ENCODE data around the gene PPFIBP1. TPM values are rescaled to one million over a fixed set of nuclear protein-coding genes. Genes with fewer than 3 reads are reported as not detected.
"Not testable (repeated sequence)": the region's sequence is repeated elsewhere in the genome, so short reads cannot be mapped to it uniquely, and the experiment has no call there.

Gene PPFIBP1
- total RNA-seq, 1 donor from 2014 or later: 102 TPM

DNA sequence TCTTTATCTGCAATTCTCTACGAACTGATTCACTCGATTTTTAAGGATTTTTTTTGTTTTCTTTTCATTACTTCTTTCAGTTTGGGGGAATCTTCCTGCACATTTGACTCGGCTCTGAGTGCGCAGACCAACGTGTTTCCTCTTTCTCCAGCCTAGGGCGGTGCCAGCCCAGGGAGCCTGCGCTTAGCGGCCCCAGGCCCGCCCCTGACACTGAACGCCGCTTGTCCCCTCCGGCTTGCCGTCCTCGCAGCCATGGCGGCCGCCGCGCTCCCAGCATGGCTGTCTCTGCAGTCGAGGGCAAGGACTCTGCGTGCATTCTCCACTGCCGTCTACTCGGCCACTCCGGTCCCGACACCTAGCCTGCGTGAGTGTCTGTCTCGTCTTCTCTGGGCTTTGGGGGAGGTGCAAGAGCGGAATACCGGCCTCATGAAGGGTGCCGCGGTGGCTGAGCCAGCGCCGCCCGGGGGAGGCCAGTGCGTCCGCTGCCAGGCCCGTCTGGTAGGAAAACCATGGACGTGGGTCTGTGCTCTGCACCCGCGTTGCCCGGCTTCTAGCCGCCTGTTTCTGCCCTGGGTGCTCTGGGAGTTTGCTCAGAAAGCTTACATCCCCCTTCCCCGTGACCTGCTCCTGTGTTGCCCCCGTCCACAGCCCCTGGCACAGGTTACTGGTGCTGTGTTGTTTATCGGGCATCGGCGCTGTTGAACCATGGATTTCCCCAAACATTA, 186.7 kb downstream of the PPFIBP1 start, which contains the start of gene MRPS35:
TSS of gene MRPS35 (plus strand) at position 241 of the 725 bp plus-strand sequence. CDS start at position 253, 12 bp downstream.
- peak; percentile 96 for DNase-seq

DNA sequence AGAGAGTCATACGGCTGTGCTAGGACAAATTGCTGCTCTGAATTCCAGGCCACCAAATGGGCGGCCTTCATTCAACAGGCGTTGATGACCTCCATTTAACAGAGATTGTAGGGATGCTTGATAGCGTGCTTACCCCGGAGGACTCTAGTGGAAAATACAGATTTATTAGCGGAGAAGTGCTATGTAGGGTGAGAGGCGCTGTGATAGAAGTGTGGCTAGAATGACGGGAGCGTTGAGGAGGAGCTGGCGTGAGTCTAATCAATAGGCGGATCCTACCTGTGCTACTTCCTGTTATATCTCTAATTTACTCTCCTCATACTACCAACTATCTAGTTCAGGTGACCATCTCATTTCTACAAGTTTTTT, 187.3 kb downstream of the PPFIBP1 start:
- DNase-seq: no peak

DNA sequence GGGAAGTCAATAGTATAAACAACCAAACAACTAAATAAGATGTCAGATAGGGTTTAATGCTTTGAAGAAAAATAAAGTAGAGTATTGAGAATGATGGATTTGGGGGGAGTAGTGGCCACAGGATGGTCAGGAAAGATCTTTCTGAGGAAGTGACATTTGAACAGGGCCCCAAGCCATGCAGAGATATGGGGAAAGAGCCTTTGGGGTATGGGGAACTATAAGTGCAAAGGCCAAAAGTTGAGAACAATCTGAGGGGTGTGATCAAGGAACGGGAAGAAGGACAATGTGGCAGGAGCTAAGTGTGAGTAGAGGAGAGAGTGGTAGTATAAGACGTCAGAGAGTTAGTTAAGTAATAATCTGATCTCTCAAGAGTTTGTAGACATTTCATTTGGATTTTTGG, 188.0 kb downstream of the PPFIBP1 start:
- DNase-seq: no peak

DNA sequence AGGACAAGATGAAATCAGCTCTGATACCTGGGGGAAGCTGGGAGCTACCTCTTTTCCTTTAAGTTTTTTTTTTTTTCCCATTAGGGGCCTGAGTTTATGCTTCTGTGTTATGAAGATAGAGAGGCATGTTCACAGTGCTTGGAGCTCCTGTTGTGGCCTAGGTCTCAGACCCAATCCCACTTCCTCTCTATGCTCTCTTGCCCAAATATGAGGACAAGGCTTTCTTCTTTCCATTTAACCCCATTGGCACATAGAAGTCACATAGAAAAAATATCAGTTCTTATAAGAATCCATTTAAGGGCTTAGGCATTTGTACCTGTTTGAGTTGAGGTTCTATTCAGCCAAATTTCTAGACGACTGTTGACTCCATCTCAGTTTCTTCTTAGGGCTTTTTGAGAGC, 199.2 kb downstream of the PPFIBP1 start:
- DNase-seq: no peak

DNA sequence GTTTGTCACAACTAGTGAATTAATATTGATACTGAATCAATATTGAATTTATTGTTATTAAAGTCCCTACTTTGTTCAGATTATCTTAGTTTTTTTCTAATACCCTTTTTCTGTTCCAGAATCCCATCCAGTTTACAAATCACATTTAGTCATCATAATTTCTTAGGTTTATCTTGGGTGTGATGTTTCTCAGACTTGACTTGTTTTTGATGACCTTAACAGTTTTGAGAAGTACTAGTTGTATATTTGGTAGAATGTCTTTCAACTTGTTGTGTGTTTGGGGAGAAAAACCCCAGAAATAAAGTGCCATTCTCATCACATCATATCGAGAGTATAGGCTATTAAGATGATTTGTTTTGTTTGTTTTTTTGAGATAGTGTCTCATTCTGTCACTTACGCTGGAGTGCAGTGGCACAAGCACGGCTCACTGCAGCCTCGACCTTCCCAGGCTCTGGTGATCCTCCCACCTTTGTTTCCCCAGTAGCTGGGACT, 206.1 kb downstream of the PPFIBP1 start:
- no peak for DNase-seq

DNA sequence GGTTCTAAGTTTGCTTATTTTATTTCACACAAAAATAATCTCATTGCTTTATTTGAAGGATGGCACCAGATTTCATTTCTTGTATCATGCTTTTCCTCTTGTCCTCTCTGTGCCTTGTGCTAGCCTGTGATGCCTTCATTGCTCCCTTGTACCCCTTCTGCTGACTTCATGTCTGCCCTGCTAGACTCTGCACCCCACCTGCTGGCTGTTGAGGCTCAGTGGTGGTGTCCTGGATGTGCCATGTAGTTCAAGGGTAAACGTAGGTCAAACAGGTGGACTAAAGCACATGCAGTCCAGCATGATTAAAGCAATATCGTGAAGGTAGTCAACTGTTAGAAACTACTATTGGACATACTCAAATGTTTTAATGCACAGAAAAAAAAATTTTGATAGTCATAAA, 208.3 kb downstream of the PPFIBP1 start:
- DNase-seq: no peak

DNA sequence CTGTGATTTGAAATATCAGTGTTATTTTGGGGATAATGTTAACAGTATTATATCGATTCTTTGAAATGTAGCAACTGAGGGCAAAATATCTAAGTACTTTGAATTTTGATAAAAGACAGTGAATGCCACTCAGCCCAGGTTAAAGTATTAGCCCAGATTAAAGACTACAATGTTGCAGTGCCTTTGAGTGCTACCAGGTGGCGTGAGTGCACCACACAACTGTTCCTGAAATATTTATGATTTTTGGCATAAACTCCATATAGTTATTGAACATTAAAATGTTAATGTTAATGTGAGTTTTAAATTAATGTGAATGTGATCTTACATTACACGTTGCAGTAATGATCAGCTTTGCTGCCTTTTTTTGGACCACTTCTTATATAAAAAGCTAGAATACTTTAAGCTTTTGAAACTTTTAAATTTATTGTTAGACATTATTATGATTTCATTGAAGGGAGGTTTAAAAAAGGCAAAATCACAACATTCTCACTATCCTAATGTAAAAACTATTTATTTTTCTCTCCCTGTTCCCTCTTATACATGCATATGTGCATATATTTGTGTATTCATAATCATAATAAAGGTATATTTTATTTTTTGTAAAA, 209.1 kb downstream of the PPFIBP1 start:
- DNase-seq: peak; percentile 56

DNA sequence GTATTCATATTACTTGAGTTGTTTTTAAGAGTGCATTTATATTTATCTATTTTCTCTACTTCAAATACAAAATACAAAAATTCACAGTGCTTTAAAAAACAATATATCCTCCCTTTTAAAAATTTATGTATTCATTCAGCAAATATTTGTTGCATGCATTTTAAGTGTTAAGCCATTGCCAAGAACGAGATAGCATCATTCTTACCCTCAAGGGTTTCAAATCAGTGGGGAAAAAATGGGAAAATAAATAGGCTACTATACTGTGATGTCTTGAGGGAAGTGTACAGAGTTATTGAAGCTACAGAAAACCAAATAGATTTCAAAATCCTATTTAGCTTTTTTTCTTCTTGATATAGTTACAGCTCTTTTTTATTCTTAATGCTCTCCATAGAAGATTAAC, 209.8 kb downstream of the PPFIBP1 start:
- no peak for DNase-seq

DNA sequence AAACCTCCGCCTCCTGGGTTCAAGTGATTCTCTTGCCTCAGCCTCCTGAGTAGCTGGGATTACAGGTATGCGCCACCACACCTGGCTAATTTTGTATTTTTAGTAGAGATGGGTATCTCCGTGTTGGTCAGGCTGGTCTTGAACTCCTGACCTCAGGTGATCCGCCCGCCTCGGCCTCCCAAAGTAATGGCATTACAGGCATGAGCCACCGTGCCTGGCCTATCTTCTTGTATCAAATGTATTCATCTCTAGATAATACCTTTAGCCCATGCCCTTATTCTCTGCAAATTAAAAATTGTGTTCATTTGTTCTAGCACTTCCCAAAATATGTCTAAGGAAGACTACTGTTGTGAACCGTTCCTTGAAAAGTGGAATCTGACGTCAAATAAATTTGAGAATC, 210.3 kb downstream of the PPFIBP1 start:
- not testable (repeated sequence) for DNase-seq

DNA sequence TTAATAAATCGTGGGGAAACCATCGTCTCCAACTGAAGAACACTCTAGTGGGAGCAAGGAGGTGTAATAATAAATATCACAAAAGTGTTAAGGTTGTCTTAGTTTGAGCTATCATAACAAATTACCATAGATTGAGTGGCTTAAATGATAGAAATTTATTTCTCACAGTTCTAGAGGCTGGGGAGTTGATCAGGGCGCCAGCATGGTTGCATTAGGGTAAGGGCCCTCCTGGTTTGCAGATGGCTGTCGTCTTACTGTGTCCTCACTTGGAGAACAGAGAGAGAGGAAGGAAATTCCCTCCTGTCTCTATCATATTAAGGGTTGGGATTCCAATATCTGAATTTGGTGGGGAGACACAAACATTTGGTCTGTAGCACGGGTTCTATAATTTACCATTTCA, 219.6 kb downstream of the PPFIBP1 start:
- DNase-seq: no peak

Other genes starting within 250 kb of the PPFIBP1 start
- gene BMAL2, start 191.4 kb upstream of the PPFIBP1 start, total RNA-seq: 4.6 TPM
- gene SMCO2, start 77.5 kb upstream of the PPFIBP1 start, total RNA-seq: not detected
- gene REP15, start 172.2 kb downstream of the PPFIBP1 start, total RNA-seq: 3.0 TPM
- gene MRPS35, start 186.6 kb downstream of the PPFIBP1 start, total RNA-seq: 58.9 TPM

All from tongue (tissue), 2 donors.